ENCODE results near the gene FBXO4.

FBXO4 gene

GRCh38 chr5:41878643-41879478 lies 46.2 kb upstream of the FBXO4 start (continued):
- TF ChIP-seq PATZ1 (CRISPR knock-in tag; IDR thresholded peaks at IDR 0.05; ENCODE audit: borderline replicate concordance) = no peak
- no peak for TF ChIP-seq ZFP3 (CRISPR knock-in tag; IDR thresholded peaks at IDR 0.05)
- no peak for TF ChIP-seq ZNF8 (CRISPR knock-in tag; IDR thresholded peaks at IDR 0.05)
- TF ChIP-seq PPARA (CRISPR knock-in tag; IDR thresholded peaks at IDR 0.05; ENCODE audit: borderline replicate concordance) = no peak
- no peak for TF ChIP-seq ZC3H10 (CRISPR knock-in tag; IDR thresholded peaks at IDR 0.05)
- TF ChIP-seq ZNF70 (CRISPR knock-in tag; IDR thresholded peaks at IDR 0.05) = no peak
- no peak for TF ChIP-seq CSDC2 (CRISPR knock-in tag; IDR thresholded peaks at IDR 0.05)
- no peak for TF ChIP-seq ZFP30 (CRISPR knock-in tag; IDR thresholded peaks at IDR 0.05)
- TF ChIP-seq TOX (CRISPR knock-in tag; IDR thresholded peaks at IDR 0.05; ENCODE audit: borderline replicate concordance) = no peak

GRCh38 chr5:41882765-41883164 lies 42.3 kb upstream of the FBXO4 start:
- TF ChIP-seq CREB5 (CRISPR knock-in tag; IDR thresholded peaks at IDR 0.05; ENCODE audit: low read depth) (no peak), CSDC2 (CRISPR knock-in tag; IDR thresholded peaks at IDR 0.05) (no peak), ZFP3 (CRISPR knock-in tag; IDR thresholded peaks at IDR 0.05) (no peak), BACH2 (CRISPR knock-in tag; IDR thresholded peaks at IDR 0.05; ENCODE audit: borderline replicate concordance) (no peak), CSRNP3 (CRISPR knock-in tag; IDR thresholded peaks at IDR 0.05) (no peak), ZNF8 (CRISPR knock-in tag; IDR thresholded peaks at IDR 0.05) (no peak), RARB (CRISPR knock-in tag; IDR thresholded peaks at IDR 0.05) (no peak), ZNF70 (CRISPR knock-in tag; IDR thresholded peaks at IDR 0.05) (no peak), ZNF565 (CRISPR knock-in tag; conservative IDR thresholded peaks at IDR 0.05; ENCODE audit: low read depth) (no peak), ARNTL (CRISPR knock-in tag; IDR thresholded peaks at IDR 0.05; ENCODE audit: borderline replicate concordance, low read depth) (no peak), GLIS3 (CRISPR knock-in tag; IDR thresholded peaks at IDR 0.05) (no peak), ESRRG (CRISPR knock-in tag; IDR thresholded peaks at IDR 0.05) (no peak), TCF4 (CRISPR knock-in tag; IDR thresholded peaks at IDR 0.05; ENCODE audit: borderline replicate concordance) (no peak), POU6F1 (CRISPR knock-in tag; IDR thresholded peaks at IDR 0.05; ENCODE audit: borderline replicate concordance, low read depth) (no peak), OSR1 (CRISPR knock-in tag; IDR thresholded peaks at IDR 0.05) (no peak), SNAI2 (CRISPR knock-in tag; IDR thresholded peaks at IDR 0.05) (no peak), ZFP30 (CRISPR knock-in tag; IDR thresholded peaks at IDR 0.05) (no peak), TOX (CRISPR knock-in tag; IDR thresholded peaks at IDR 0.05; ENCODE audit: borderline replicate concordance) (no peak)
- ATAC-seq = no peak

GRCh38 chr5:41883243-41883642 lies 41.8 kb upstream of the FBXO4 start:
- no peak for TF ChIP-seq SNAI2 (CRISPR knock-in tag; IDR thresholded peaks at IDR 0.05)
- no peak for TF ChIP-seq PATZ1 (CRISPR knock-in tag; IDR thresholded peaks at IDR 0.05; ENCODE audit: borderline replicate concordance)
- no peak for TF ChIP-seq BACH2 (CRISPR knock-in tag; IDR thresholded peaks at IDR 0.05; ENCODE audit: borderline replicate concordance)
- TF ChIP-seq RARB (CRISPR knock-in tag; IDR thresholded peaks at IDR 0.05) = no peak
- no peak for TF ChIP-seq POU6F1 (CRISPR knock-in tag; IDR thresholded peaks at IDR 0.05; ENCODE audit: borderline replicate concordance, low read depth)
- no peak for TF ChIP-seq OSR1 (CRISPR knock-in tag; IDR thresholded peaks at IDR 0.05)
- no peak for TF ChIP-seq ESRRG (CRISPR knock-in tag; IDR thresholded peaks at IDR 0.05)
- TF ChIP-seq ARNTL (CRISPR knock-in tag; IDR thresholded peaks at IDR 0.05; ENCODE audit: borderline replicate concordance, low read depth) = no peak
- no peak for TF ChIP-seq GLIS3 (CRISPR knock-in tag; IDR thresholded peaks at IDR 0.05)
- TF ChIP-seq TCF4 (CRISPR knock-in tag; IDR thresholded peaks at IDR 0.05; ENCODE audit: borderline replicate concordance) = no peak
- TF ChIP-seq PPARA (CRISPR knock-in tag; IDR thresholded peaks at IDR 0.05; ENCODE audit: borderline replicate concordance) = no peak
- no peak for TF ChIP-seq ZFP30 (CRISPR knock-in tag; IDR thresholded peaks at IDR 0.05)
- ATAC-seq = no peak
